HCT116 (cell line): Measurements from ENCODE around the gene CRTC3. TPM values are rescaled to one million over a fixed set of nuclear protein-coding genes. Genes with fewer than 3 reads are reported as not detected.

Experiments used
- ATAC-seq: fragments of 200-7000 bp; cut with Tn5 transposase; 2 replicates; pipeline ENCODE4 v1.9.1; 2020; ENCODE audit warnings: mild to moderate bottlenecking, moderate library complexity
- BruUV-seq: library from RNA; stranded (reverse); fragments of 400-500 nt; replicated peaks from 2 replicates; lab custom pipeline; 2021; lab: Mats Ljungman, UMichigan
- CTCF ChIA-PET: fragments of 300-600 bp; sonication (Branson Sonifier 250); formaldehyde crosslinking; loops from one replicate; lab custom pipeline; 2021; ENCODE audit warnings: antibody characterized with exemption; lab: Charles Lee
- POLR2A ChIA-PET: fragments of 300-600, 350-600 bp; sonication (Branson Sonifier 250); formaldehyde crosslinking; loops from one replicate; lab custom pipeline; 2021; ENCODE audit warnings: antibody characterized with exemption; lab: Charles Lee
- RAD21 ChIA-PET, 2 experiments: fragments of 300-600 bp; sonication (Branson Sonifier 250); formaldehyde crosslinking; loops; one replicate each; lab custom pipeline; 2023; ENCODE audit warnings: low total read pairs in 2 of 2; ENCODE audit not compliant: uncharacterized antibody in 2 of 2, unreplicated experiment in 2 of 2, low non-redundant PET in 1 of 2; lab: Charles Lee
- DNase-seq: peaks from one replicate; pipeline ENCODE4 v3.0.0-alpha.2; 2010; ENCODE audit warnings: low read depth, low spot score
- H2AFZ ChIP-seq: fragments of 200-600 bp; shearing (Covaris generic), sonication (generic); 2 replicates; pipeline ENCODE4 v1.6.1; 2017; ENCODE audit warnings: low read depth, mixed run types, mixed read lengths, antibody characterized with exemption, low read length; ENCODE audit not compliant: poor library complexity, severe bottlenecking
- H3K27ac ChIP-seq: 2 replicates; pipeline ENCODE4 v1.5.1; 2012; ENCODE audit warnings: low read depth, low read length
- H3K27me3 ChIP-seq: fragments of 200-600 bp; sonication (generic); 2 replicates; pipeline ENCODE4 v1.6.1; 2016; ENCODE audit warnings: mixed run types, low read length, mixed read lengths; ENCODE audit not compliant: insufficient read depth
- H3K36me3 ChIP-seq, 2 experiments: fragments of 200-500 bp in 1 of 2; fragments of 200-600 bp in 1 of 2; sonication (Bioruptor generic) in 1 of 2; sonication (generic) in 1 of 2; 2 replicates each; pipeline versions ENCODE4 v1.5.1 to v1.6.1; 2014 to 2016; ENCODE audit warnings: low read length in 2 of 2, inconsistent platforms in 1 of 2, mixed read lengths in 1 of 2, mixed run types in 1 of 2; ENCODE audit not compliant: insufficient read depth in 2 of 2, control insufficient read depth in 1 of 2
- H3K4me1 ChIP-seq, 2 experiments: fragments of 200-600 bp in 1 of 2; sonication (generic) in 1 of 2; 2 replicates each; pipeline versions ENCODE4 v1.5.1 to v1.6.1; 2012 to 2017; ENCODE audit warnings: low read length in 2 of 2, inconsistent platforms in 1 of 2, mild to moderate bottlenecking in 1 of 2, mixed read lengths in 1 of 2, mixed run types in 1 of 2, moderate library complexity in 1 of 2; ENCODE audit not compliant: insufficient read depth in 2 of 2, control insufficient read depth in 1 of 2
- H3K4me2 ChIP-seq: fragments of 200-600 bp; sonication (generic); 2 replicates; pipeline ENCODE4 v1.6.1; 2017; ENCODE audit warnings: mixed run types, low read length, mixed read lengths
- H3K4me3 ChIP-seq, 2 experiments: fragments of 200-600 bp in 1 of 2; sonication (generic) in 1 of 2; replicated peaks in 1 of 2; 2 replicates each; pipeline ENCODE4 v1.5.1; 2011 to 2016; ENCODE audit warnings: low read length in 2 of 2, control low read depth in 1 of 2, low read depth in 1 of 2, mild to moderate bottlenecking in 1 of 2, mixed read lengths in 1 of 2, mixed run types in 1 of 2
- H3K79me2 ChIP-seq: fragments of 200-600 bp; sonication (generic); 2 replicates; pipeline ENCODE4 v1.6.1; 2017; ENCODE audit warnings: mild to moderate bottlenecking, mixed run types, low read length, moderate library complexity, mixed read lengths; ENCODE audit not compliant: insufficient read depth
- H3K9ac ChIP-seq: fragments of 200-600 bp; sonication (generic); 2 replicates; pipeline ENCODE4 v1.6.1; 2016; ENCODE audit warnings: low read length, mixed read lengths
- H3K9me2 ChIP-seq: fragments of 200-600 bp; sonication (generic), shearing (Covaris generic); 2 replicates; pipeline ENCODE4 v1.6.1; 2017; ENCODE audit warnings: mixed run types, mild to moderate bottlenecking, moderate library complexity; ENCODE audit not compliant: insufficient read depth
- H3K9me3 ChIP-seq, 2 experiments: fragments of 200-500 bp in 1 of 2; fragments of 200-600 bp in 1 of 2; sonication (Bioruptor generic) in 1 of 2; sonication (generic) in 1 of 2; 2 replicates each; pipeline ENCODE4 v1.6.1; 2014 to 2017; ENCODE audit warnings: low read length in 2 of 2, mixed read lengths in 2 of 2, inconsistent platforms in 1 of 2, low read depth in 1 of 2, mild to moderate bottlenecking in 1 of 2, mixed run types in 1 of 2, moderate library complexity in 1 of 2; ENCODE audit not compliant: control insufficient read depth in 1 of 2, insufficient read depth in 1 of 2
- H4K20me1 ChIP-seq: fragments of 200-600 bp; sonication (generic), shearing (Covaris generic); 2 replicates; pipeline ENCODE4 v1.6.1; 2017; ENCODE audit warnings: mixed run types, mild to moderate bottlenecking, moderate library complexity; ENCODE audit not compliant: insufficient read depth
- EGR1 ChIP-seq: IDR thresholded peaks from 2 replicates; pipeline ENCODE4 v1.6.1; 2012; ENCODE audit warnings: low read depth
- ELF1 ChIP-seq: IDR thresholded peaks from 2 replicates; pipeline ENCODE4 v1.6.1; 2012; ENCODE audit warnings: low read depth, borderline replicate concordance
- EZH2 ChIP-seq: fragments of 200-600 bp; sonication (generic); IDR thresholded peaks from 2 replicates; pipeline ENCODE4 v1.6.1; 2017; ENCODE audit warnings: antibody characterized with exemption, mixed run types
- EZH2phosphoT487 ChIP-seq: fragments of 200-600 bp; IDR thresholded peaks from 2 replicates; pipeline ENCODE4 v1.6.1; 2018; ENCODE audit warnings: antibody characterized with exemption, borderline replicate concordance
- FOSL1 ChIP-seq: IDR thresholded peaks from 2 replicates; pipeline ENCODE4 v1.6.1; 2012; ENCODE audit warnings: low read depth
- JUND ChIP-seq: IDR thresholded peaks from 2 replicates; pipeline ENCODE4 v1.6.1; 2012
- POLR2A ChIP-seq: IDR thresholded peaks from 2 replicates; pipeline ENCODE4 v1.7.0; 2011; ENCODE audit warnings: borderline replicate concordance; ENCODE audit not compliant: insufficient read depth, insufficient read length; ENCODE audit errors: extremely low read depth
- RAD21 ChIP-seq: IDR thresholded peaks from 2 replicates; pipeline ENCODE4 v1.6.1; 2012; ENCODE audit warnings: low read depth, mild to moderate bottlenecking
- SRF ChIP-seq: IDR thresholded peaks from 2 replicates; pipeline ENCODE4 v1.6.1; 2012; ENCODE audit warnings: low read depth
- TCF7L2 ChIP-seq: IDR thresholded peaks from 2 replicates; pipeline ENCODE4 v1.7.0; 2011; ENCODE audit warnings: borderline replicate concordance, inconsistent platforms; ENCODE audit not compliant: insufficient read depth, insufficient read length; ENCODE audit errors: extremely low read depth
- YY1 ChIP-seq: IDR thresholded peaks from 2 replicates; pipeline ENCODE4 v1.6.1; 2011; ENCODE audit warnings: low read length, low read depth, moderate library complexity, mild to moderate bottlenecking; ENCODE audit not compliant: insufficient replicate concordance; ENCODE audit errors: extremely low read depth
- ZFX ChIP-seq: fragments of 450-650 bp; IDR thresholded peaks from 2 replicates; pipeline ENCODE4 v1.6.1; 2017
- ZNF274 ChIP-seq: fragments of 200-500 bp; sonication (Bioruptor generic); IDR thresholded peaks from 2 replicates; pipeline ENCODE4 v1.6.1; 2014; ENCODE audit warnings: mild to moderate bottlenecking, low read depth, low read length, inconsistent platforms
- intact Hi-C: fragments of 100-400 bp; cut with micrococcal nuclease; formaldehyde crosslinking; loops from 2 replicates; pipeline ENCODE4 v1.10.0; 2022
- total RNA-seq: library from RNA; stranded (reverse); gene quantifications from one replicate; pipeline ENCODE4 v1.2.1, GENCODE V29; 2021; ENCODE audit not compliant: unreplicated experiment
- TF ChIP-seq, protein P1 (sequence below), 3 experiments: fragments of 200-600 bp in 1 of 3; sonication (generic) in 1 of 3; IDR thresholded peaks in 2 of 3; conservative IDR thresholded peaks in 1 of 3; 2 replicates each; pipeline ENCODE4 v1.5.1; 2012 to 2017; ENCODE audit warnings: low read depth in 2 of 3, low read length in 2 of 3, antibody characterized with exemption in 1 of 3, borderline replicate concordance in 1 of 3, control low read depth in 1 of 3, mild to moderate bottlenecking in 1 of 3, mixed read lengths in 1 of 3, mixed run types in 1 of 3, moderate library complexity in 1 of 3; ENCODE audit not compliant: insufficient read depth in 1 of 3
- TF ChIP-seq, protein P2 (sequence below): IDR thresholded peaks from 2 replicates; pipeline ENCODE4 v1.6.1; 2012; ENCODE audit warnings: low read depth
- TF ChIP-seq, protein P3 (sequence below): IDR thresholded peaks from 2 replicates; pipeline ENCODE4 v1.6.1; 2011; ENCODE audit warnings: mild to moderate bottlenecking, low read length, moderate library complexity; ENCODE audit not compliant: insufficient replicate concordance; ENCODE audit errors: extremely low read depth

The CRTC3 gene
- total RNA-seq, 1 experiment from 2014 or later, result 20.7 TPM

DNA sequence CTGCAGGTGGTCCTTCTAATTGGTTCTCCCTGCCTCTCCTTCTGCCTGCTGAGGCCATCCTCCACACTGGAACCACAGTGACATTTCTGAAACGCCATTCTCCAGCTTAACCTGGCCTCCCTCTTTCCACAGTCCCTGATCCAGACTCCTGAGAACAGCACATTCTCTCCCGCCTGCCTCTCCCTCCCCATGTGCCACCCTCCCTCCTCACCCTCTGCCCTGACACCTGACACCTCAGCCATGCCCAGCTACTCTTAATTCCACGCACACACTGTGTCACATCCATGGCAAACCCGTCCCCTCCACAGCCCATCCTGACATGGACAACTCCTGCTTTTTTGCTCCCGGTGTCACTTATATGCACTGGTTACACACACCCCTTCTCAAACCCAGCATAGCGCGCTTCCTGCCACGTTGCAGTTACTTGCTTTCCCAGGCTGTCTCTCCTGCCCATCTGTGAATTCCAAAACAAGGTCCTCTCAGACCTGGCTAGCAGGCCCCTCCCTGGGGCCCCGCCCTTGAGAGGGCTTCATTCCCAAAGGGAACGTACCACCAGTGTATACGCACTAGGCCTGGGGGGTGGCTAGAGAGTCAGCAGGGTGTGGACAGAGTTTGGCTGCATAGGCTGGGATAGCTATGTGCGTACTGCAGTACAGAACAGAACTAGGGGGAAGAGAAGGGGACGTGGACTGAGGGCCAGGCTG, 94.7 kb downstream of the CRTC3 start:
- CTCF ChIA-PET, result no interaction called here

More for the DNA sequence above, 94.7 kb downstream of the CRTC3 start:
- H3K4me2 ChIP-seq, result no peak overlapping the region
- no peak overlapping the region for H2AFZ ChIP-seq
- DNase-seq, result no peak
- H3K4me3 ChIP-seq, result no peak overlapping the region
- RAD21 ChIA-PET, result no interaction called here
- BruUV-seq, result no TSS peak
- no peaks in the 10 kb centered on the region for H3K9me2 ChIP-seq
- H3K9ac ChIP-seq, result no peak overlapping the region
- no peaks in the 10 kb centered on the region for H4K20me1 ChIP-seq
- H3K27ac ChIP-seq, result no peak overlapping the region
- peaks cover 9 to 10% of the 10 kb centered on the region in 2 experiments; a peak in 3 of 4 replicates for H3K36me3 ChIP-seq
- TF ChIP-seq ZFX (no peak), SRF (no peak), JUND (no peak), POLR2A (no peak), FOSL1 (no peak), ZNF274 (no peak), ELF1 (no peak), EZH2phosphoT487 (no peak), EZH2 (no peak), EGR1 (no peak), TCF7L2 (no peak), YY1 (no peak), RAD21 (no peak)
- TF ChIP-seq, protein P1, sequence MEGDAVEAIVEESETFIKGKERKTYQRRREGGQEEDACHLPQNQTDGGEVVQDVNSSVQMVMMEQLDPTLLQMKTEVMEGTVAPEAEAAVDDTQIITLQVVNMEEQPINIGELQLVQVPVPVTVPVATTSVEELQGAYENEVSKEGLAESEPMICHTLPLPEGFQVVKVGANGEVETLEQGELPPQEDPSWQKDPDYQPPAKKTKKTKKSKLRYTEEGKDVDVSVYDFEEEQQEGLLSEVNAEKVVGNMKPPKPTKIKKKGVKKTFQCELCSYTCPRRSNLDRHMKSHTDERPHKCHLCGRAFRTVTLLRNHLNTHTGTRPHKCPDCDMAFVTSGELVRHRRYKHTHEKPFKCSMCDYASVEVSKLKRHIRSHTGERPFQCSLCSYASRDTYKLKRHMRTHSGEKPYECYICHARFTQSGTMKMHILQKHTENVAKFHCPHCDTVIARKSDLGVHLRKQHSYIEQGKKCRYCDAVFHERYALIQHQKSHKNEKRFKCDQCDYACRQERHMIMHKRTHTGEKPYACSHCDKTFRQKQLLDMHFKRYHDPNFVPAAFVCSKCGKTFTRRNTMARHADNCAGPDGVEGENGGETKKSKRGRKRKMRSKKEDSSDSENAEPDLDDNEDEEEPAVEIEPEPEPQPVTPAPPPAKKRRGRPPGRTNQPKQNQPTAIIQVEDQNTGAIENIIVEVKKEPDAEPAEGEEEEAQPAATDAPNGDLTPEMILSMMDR (IDR thresholded peaks at IDR 0.05 in 2 of 3, conservative IDR thresholded peaks at IDR 0.05 in 1 of 3; ENCODE audit: borderline replicate concordance in 1 of 3, insufficient read depth in 1 of 3, low read depth in 2 of 3, low read length in 2 of 3), result no peak
- TF ChIP-seq, protein P2, sequence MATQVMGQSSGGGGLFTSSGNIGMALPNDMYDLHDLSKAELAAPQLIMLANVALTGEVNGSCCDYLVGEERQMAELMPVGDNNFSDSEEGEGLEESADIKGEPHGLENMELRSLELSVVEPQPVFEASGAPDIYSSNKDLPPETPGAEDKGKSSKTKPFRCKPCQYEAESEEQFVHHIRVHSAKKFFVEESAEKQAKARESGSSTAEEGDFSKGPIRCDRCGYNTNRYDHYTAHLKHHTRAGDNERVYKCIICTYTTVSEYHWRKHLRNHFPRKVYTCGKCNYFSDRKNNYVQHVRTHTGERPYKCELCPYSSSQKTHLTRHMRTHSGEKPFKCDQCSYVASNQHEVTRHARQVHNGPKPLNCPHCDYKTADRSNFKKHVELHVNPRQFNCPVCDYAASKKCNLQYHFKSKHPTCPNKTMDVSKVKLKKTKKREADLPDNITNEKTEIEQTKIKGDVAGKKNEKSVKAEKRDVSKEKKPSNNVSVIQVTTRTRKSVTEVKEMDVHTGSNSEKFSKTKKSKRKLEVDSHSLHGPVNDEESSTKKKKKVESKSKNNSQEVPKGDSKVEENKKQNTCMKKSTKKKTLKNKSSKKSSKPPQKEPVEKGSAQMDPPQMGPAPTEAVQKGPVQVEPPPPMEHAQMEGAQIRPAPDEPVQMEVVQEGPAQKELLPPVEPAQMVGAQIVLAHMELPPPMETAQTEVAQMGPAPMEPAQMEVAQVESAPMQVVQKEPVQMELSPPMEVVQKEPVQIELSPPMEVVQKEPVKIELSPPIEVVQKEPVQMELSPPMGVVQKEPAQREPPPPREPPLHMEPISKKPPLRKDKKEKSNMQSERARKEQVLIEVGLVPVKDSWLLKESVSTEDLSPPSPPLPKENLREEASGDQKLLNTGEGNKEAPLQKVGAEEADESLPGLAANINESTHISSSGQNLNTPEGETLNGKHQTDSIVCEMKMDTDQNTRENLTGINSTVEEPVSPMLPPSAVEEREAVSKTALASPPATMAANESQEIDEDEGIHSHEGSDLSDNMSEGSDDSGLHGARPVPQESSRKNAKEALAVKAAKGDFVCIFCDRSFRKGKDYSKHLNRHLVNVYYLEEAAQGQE, result no peak
- TF ChIP-seq, protein P3, sequence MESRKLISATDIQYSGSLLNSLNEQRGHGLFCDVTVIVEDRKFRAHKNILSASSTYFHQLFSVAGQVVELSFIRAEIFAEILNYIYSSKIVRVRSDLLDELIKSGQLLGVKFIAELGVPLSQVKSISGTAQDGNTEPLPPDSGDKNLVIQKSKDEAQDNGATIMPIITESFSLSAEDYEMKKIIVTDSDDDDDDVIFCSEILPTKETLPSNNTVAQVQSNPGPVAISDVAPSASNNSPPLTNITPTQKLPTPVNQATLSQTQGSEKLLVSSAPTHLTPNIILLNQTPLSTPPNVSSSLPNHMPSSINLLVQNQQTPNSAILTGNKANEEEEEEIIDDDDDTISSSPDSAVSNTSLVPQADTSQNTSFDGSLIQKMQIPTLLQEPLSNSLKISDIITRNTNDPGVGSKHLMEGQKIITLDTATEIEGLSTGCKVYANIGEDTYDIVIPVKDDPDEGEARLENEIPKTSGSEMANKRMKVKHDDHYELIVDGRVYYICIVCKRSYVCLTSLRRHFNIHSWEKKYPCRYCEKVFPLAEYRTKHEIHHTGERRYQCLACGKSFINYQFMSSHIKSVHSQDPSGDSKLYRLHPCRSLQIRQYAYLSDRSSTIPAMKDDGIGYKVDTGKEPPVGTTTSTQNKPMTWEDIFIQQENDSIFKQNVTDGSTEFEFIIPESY, result no peak
- no peaks in the 10 kb centered on the region for H3K9me3 ChIP-seq
- H3K79me2 ChIP-seq, result no peaks in the 10 kb centered on the region
- no peak for ATAC-seq
- intact Hi-C loops, result no loop called here
- H3K4me1 ChIP-seq, result no peaks in the 10 kb centered on the region
- H3K27me3 ChIP-seq, result no peaks in the 10 kb centered on the region
- POLR2A ChIA-PET, result no interaction called here
